ENCODE data around the gene LIN28B. TPM values are rescaled to one million over a fixed set of nuclear protein-coding genes. Genes with fewer than 3 reads are reported as not detected.

LIN28B gene
- total and polyA plus RNA-seq, 2 of the 4 experiments (the other 2 are of a cell fraction): not detected

DNA sequence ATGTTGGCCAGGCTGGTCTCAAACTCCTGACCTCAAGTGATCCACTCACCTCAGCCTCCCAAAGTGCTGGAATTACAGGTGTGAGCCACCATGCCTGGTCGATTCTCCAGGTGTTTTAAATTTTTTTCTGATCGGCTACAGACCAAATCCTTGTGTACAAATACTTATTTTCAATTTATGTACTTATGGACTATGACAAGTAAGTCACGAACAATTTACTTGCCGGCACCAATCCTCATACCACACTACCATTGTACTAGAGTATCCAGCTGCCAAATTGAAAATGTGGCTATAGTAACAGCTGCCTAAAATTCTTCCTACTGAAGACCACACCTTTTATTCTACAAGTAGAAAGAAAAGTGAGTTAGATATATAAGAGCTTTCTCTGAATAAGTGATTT is 26.9 kb downstream of the LIN28B start:
- Histone ChIP-seq H4K20me1 (ENCODE audit: insufficient read depth, low read length) (no peaks in the 10 kb centered on the region), H2AK9ac (replicated peaks; ENCODE audit: low read depth, low read length, poor library complexity) (no peak overlapping the region), H3K9me3 (ENCODE audit: control insufficient read depth, insufficient read depth, low read length) (no peaks in the 10 kb centered on the region), H4K91ac (ENCODE audit: insufficient read depth, low read depth, low read length) (no peak overlapping the region), H3K9ac (ENCODE audit: low read depth, low read length) (no peak overlapping the region), H3K9me1 (ENCODE audit: insufficient read depth, low read length) (no peaks in the 10 kb centered on the region), H2BK5ac (ENCODE audit: low read depth, low read length, poor library complexity, severe bottlenecking) (no peak overlapping the region), H3K79me1 (ENCODE audit: low read depth in 1 of 2, low read length in 2 of 2) (no peaks in the 10 kb centered on the region), H2AK5ac (ENCODE audit: low read depth, low read length) (no peak overlapping the region), H3K36me3 (ENCODE audit: control insufficient read depth, insufficient read depth, low read length) (no peaks in the 10 kb centered on the region), H3K4me3 (ENCODE audit: insufficient read depth, low read depth, low read length) (no peak overlapping the region), H2BK15ac (ENCODE audit: low read depth, low read length) (no peak overlapping the region), H3K27ac (ENCODE audit: insufficient read depth, low read length) (no peak overlapping the region), H4K8ac (ENCODE audit: low read depth in 2 of 2, low read length in 2 of 2) (no peak overlapping the region), H3K56ac (ENCODE audit: extremely low read depth, insufficient read depth, low read length) (no peak overlapping the region), H2BK20ac (ENCODE audit: low read depth, low read length) (no peak overlapping the region), H3K4me1 (ENCODE audit: control insufficient read depth, insufficient read depth, low read length) (no peaks in the 10 kb centered on the region), H3K14ac (replicated peaks; ENCODE audit: low read depth, low read length) (no peak overlapping the region), H3K23ac (ENCODE audit: low read depth, low read length) (no peak overlapping the region), H2BK120ac (ENCODE audit: low read depth, low read length) (no peak overlapping the region), H4K5ac (ENCODE audit: low read depth, low read length) (no peak overlapping the region), H3K4me2 (ENCODE audit: low read depth, low read length) (no peak overlapping the region), H3K4ac (ENCODE audit: low read depth, low read length) (no peak overlapping the region), H2AFZ (replicated peaks; ENCODE audit: low read length, poor library complexity) (no peak overlapping the region), H3K27me3 (ENCODE audit: control insufficient read depth, insufficient read depth, low read length) (0 out of 2 replicates have a peak, but pooled peaks cover 1% of the 10 kb centered on the region), H3K18ac (ENCODE audit: low read depth, low read length) (no peak overlapping the region)
- DNase-seq: no peak
- TF ChIP-seq CEBPB (IDR thresholded peaks at IDR 0.05; ENCODE audit: low read depth, low read length): no peak
- TF ChIP-seq, protein P1, sequence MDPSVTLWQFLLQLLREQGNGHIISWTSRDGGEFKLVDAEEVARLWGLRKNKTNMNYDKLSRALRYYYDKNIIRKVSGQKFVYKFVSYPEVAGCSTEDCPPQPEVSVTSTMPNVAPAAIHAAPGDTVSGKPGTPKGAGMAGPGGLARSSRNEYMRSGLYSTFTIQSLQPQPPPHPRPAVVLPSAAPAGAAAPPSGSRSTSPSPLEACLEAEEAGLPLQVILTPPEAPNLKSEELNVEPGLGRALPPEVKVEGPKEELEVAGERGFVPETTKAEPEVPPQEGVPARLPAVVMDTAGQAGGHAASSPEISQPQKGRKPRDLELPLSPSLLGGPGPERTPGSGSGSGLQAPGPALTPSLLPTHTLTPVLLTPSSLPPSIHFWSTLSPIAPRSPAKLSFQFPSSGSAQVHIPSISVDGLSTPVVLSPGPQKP (IDR thresholded peaks at IDR 0.05; ENCODE audit: borderline replicate concordance, low read depth, low read length): no peak
- no peak for TF ChIP-seq POLR2A (IDR thresholded peaks at IDR 0.05; ENCODE audit: low read depth, low read length)
- no peak for TF ChIP-seq MAZ (IDR thresholded peaks at IDR 0.05; ENCODE audit: borderline replicate concordance, low read depth, low read length)
- TF ChIP-seq CHD1 (IDR thresholded peaks at IDR 0.05; ENCODE audit: low read depth, low read length): no peak
- TF ChIP-seq, protein P2, sequence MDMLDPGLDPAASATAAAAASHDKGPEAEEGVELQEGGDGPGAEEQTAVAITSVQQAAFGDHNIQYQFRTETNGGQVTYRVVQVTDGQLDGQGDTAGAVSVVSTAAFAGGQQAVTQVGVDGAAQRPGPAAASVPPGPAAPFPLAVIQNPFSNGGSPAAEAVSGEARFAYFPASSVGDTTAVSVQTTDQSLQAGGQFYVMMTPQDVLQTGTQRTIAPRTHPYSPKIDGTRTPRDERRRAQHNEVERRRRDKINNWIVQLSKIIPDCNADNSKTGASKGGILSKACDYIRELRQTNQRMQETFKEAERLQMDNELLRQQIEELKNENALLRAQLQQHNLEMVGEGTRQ (IDR thresholded peaks at IDR 0.05; ENCODE audit: low read depth, low read length): no peak
- no peak for TF ChIP-seq NFE2L2 (IDR thresholded peaks at IDR 0.05; ENCODE audit: low read depth, low read length)
- TF ChIP-seq MXI1 (IDR thresholded peaks at IDR 0.05; ENCODE audit: borderline replicate concordance, low read depth, low read length): no peak
- TF ChIP-seq MAFK (IDR thresholded peaks at IDR 0.05; ENCODE audit: low read depth, low read length): no peak
- no peak for TF ChIP-seq RCOR1 (IDR thresholded peaks at IDR 0.05; ENCODE audit: insufficient replicate concordance, low read length)
- TF ChIP-seq RAD21 (IDR thresholded peaks at IDR 0.05; ENCODE audit: low read length): no peak
- TF ChIP-seq BHLHE40 (IDR thresholded peaks at IDR 0.05; ENCODE audit: low read depth, low read length): no peak
- TF ChIP-seq FOS (IDR thresholded peaks at IDR 0.05; ENCODE audit: low read depth, low read length): no peak
- TF ChIP-seq RFX5 (IDR thresholded peaks at IDR 0.05; ENCODE audit: low read depth, low read length): no peak
- no peak for TF ChIP-seq SMC3 (IDR thresholded peaks at IDR 0.05; ENCODE audit: low read depth, low read length)
- TF ChIP-seq CTCF (conservative IDR thresholded peaks at IDR 0.05; ENCODE audit: low read depth, low read length): no peak
- WGBS, 2 experiments (ENCODE audit: extremely low coverage in 2 of 2, insufficient read length in 1 of 2): no CpG with 5 or more reads among the region's 4 CpGs
- CTCF ChIA-PET: interaction anchor here (0.6 kb wide), 2 partner anchors 61 to 78 kb away, joined by 3 to 4 read pairs; no protein-coding TSS in a partner anchor
- in situ Hi-C loops (cut with MboI; ENCODE audit: low sequenced_read_pairs): no loop called here
- dilution Hi-C loops (cut with HindIII; ENCODE audit: low sequenced_read_pairs, unreplicated experiment): no loop called here
- no TSS peak for BruUV-seq (replicated peaks)
- no peak for ATAC-seq (ENCODE audit: low read depth)
- POLR2A ChIA-PET (ENCODE audit: unreplicated experiment): no interaction called here
- intact Hi-C loops (cut with micrococcal nuclease): no loop called here
